NCI-H226 (cell line): ENCODE measurements around the gene BUD31.
A peak's percentile ranks its signal among the peaks of the same experiment; 100 is the strongest.
"Not testable (repeated sequence)": the region's sequence is repeated elsewhere in the genome, so short reads cannot be mapped to it uniquely, and the experiment has no call there.

Source experiments
- DNase-seq: peaks from one replicate; pipeline ENCODE4 v3.0.0-alpha.2; 2015

Gene BUD31

GRCh38 chr7:99408379-99409191, at the start of gene BUD31, which contains the start of gene PDAP1:
Gene BUD31 (plus strand): TSS chr7:99408969. CDS start chr7:99411093, 2,124 bp downstream.
Gene PDAP1 (minus strand): TSS chr7:99408597. CDS start chr7:99408548, 49 bp downstream.
- peak; percentile 82 for DNase-seq

GRCh38 chr7:99359465-99360154, 49.2 kb upstream of the BUD31 start:
- no peak for DNase-seq

DNA sequence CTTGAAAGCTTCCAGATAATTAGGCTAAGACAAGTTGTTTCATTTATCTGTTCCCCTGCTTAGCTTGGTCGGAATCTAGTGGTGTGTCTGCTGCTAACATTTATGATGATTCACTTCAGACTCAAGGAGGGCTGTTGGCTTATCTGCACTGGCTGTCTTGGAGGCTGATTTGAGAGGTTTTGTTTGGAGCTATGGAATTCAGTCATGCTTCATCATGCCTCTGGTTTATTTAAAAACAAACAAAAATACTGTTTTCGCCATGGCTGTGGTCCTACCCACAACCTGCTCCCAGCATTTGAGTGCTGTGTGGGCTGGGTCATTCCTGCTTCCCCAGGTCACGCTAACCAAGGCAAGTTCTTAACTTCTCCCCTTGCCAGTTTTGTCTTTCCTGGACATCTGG, 46.0 kb upstream of the BUD31 start:
- DNase-seq, result peak; percentile 82

- no peak for DNase-seq
Observed at GRCh38 chr7:99363286-99363685, 45.5 kb upstream of the BUD31 start.

GRCh38 chr7:99365318-99366141, 43.2 kb upstream of the BUD31 start:
- peak; percentile 26 for DNase-seq

GRCh38 chr7:99366646-99367045, 42.1 kb upstream of the BUD31 start:
- no peak for DNase-seq

DNA sequence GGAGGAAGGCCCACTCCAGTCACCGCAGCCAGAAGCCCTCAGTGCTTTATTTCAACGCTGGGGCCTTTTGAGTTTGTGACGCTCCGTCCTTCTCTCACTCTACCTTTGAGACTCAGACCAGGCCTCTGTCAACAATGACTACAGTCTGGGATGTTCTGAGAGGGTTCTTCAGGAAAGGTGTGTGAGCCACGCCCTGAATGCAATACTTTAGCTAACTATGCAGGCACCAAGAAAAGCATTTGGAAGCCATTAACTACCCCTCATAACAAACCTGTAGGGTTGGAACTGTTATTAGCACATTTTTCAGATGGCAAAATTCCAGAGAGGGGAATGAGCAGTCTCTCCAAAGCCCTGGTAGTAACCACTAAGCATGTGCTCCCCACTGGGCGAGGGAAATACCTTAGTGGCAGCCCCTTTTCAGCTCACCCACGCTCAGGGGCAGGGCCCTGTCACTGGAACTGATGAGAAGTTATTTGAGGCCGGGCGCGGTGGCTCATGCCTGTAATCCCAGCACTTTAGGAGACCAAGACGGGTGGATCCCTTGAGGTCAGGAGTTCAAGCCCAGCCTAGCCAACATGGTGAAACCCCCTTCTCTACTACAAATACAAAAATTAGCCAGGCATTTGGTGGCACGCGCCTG, 39.9 kb upstream of the BUD31 start:
- no peak for DNase-seq

GRCh38 chr7:99369767-99370391, 38.9 kb upstream of the BUD31 start:
- no peak for DNase-seq

GRCh38 chr7:99371376-99371920, 37.3 kb upstream of the BUD31 start:
- peak; percentile 25 for DNase-seq

DNA sequence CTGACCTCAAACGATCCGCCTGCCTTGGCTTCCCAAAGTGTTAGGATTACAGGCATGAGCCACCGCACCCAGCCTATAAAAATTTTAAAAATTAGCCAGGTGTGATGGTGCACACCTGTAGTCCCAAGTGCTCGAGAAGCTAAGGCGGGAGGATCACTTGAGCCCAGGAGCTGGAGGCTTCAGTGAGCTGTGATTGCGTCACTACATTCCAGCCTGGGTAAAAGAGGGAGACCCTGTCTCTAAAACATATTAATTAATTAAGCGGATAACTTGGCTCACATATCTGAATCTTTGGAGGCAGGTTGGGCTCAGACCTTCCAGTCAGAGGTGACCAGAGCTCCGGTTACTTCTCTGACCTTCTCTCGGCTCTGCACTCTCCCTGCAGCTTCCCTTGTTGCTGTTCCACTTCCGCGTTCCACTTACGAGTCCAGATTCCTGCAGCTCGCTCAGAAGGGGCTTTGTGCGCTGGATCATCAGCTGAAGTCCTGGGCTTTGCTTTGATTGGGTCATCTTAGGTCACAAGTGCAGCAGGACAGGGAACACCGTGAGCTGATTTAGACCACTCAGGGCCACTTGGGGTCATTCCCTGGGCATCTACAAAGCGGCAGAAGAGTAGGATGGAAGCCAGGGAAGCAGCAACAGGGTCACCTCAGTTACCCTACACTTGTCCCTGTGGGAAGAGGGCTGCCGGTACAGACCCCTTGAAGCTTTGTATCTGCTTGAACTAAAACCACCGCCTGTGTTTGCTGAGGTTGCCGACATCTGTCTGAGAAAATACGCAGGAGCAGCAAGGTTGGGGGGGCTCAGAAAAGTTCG, 36.3 kb upstream of the BUD31 start:
- DNase-seq, result peak; percentile 39

DNA sequence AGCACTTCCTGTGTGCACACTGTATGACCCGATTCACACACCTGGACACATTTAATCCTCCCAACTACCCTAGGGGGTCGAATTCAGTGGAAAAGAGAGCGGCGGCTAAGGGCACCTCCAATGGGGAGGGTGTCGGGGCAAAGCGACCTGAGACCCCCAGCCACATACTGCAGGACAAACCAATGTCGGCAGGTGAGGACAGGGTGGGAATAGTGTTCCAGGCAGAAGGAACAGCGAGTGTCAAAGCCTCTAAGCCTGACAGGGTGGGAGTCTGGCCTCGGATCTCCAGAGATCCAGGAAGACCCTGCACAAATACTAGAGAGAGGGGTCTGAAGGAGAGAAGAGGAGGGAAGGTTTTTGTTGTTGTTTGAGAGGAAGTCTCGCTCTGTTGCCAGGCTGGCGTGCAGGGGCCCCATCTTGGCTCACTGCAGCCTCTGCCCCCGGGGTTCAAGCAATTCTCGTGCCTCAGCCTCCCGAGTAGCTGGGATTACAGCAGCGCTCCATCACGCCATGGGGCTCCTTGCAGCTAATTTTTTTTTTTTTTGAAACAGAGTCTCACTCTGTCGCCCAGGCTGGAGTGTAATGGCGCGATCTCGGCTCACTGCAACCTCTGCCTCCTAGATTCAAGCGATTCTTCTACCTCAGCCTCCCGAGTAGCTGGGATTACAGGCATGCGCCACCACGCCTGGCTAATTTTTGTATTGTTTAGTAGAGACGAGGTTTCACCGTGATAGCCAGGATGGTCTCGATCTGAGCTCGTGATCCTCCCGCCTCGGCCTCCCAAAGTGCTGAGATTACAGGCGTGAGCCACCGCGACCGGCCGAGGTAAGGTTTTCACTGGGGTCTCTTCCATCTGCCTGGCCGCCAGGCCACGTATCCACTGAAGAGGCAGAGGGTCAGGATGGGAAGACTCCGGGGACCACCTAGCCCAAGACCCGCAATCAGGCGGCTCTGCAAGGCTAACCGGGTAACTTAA, 35.4 kb upstream of the BUD31 start:
- no peak for DNase-seq

DNA sequence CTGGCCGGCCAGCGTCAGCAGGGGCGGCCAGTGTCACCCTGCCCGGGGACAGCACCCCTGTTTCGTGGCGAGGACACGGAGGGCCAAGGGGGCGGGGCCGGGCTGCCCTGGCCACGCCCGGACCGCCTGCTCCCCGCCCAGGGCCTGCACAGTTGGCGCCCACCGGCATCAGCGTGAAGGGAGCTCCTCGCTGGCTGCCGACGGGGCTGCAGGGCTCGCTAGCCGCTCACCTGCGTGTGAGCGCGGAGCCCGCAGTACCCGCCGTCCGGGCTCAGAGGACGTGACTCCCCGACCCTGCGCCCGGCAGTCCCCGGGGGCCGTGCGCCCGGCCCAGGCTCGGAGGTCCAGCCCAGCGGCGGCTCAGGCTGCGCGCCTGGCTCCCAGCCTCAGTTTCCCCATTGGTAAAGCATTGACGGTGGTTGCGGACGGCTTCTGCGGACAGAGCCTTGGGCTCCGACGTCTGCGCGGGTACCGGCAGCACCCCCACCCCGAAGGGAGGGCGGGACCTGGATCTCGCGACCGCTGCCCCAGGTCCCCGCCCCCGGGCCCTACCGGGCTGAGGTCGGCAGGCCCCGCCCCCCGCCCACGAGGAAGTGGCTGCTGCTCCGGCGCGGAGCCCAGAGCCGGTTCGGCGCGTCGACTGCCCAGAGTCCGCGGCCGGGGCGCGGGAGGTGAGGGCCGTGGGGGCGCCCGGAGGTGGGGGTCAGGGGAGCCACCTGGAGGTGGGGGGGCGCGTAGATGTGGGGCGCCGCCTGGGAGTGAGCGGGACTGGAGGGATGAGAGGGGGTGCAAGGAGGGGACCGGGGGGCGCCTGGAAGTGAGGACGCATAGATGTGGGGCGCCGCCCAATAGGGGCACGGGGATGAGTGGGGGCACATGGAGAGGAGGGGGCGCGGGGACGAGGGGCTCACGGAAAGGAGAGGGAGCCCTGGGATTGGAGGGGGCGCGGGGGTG, 34.4 kb upstream of the BUD31 start, which contains the start of gene ARPC1B:
TSS of gene ARPC1B (plus strand) at position 620 of the 954 bp plus-strand sequence. CDS start 10,985 bp downstream, outside the sequence.
- peak; percentile 77 for DNase-seq

GRCh38 chr7:99375070-99375807, 33.5 kb upstream of the BUD31 start:
- peak; percentile 92 for DNase-seq

- DNase-seq, result peak; percentile 97
Observed at GRCh38 chr7:99379043-99379577, 29.7 kb upstream of the BUD31 start.

- DNase-seq, result not testable (repeated sequence)
Observed at GRCh38 chr7:99379693-99380031, 29.1 kb upstream of the BUD31 start.

DNA sequence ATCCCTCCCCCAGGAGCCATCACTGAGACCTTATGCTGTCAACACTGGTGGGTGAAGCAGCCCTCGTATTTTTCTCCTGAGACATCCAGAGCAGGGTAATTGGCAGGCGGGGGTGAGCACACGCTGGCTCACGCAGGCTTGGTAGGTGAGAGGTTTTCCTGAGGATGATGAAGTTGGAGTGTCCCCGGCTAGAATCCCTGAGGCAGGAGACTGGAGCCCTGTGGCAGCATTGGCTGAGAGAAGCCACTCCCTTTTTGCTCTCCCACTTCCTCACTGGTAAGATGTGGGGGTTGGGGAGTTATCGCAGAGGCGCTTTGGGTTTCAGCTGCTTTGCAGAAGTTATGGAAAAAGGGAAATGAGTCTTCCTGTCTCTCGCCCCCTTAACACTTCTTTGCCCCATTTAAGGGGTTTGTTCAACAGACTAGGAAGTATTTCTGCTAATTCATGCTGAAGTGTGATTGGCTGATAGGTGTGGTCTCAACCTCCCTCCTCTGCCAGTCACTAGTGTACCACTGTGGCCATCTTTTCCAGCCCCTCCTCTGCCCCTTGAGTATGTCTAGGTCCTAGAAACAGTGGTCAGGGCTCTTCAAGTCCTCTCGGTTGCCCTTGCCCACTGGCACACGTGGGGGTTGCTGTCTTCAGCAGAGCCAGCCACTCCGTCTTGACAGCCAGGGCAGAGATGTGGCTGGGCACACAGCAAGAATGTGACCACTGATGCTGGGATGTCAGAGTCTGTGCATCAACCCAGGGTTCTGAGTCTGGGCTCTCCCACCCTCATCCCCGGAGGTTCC, 28.5 kb upstream of the BUD31 start:
- DNase-seq, result peak; percentile 90
